ENCODE results near the gene FAM131A. TPM values are rescaled to one million over a fixed set of nuclear protein-coding genes. Genes with fewer than 3 reads are reported as not detected.
A peak's percentile ranks its signal among the peaks of the same experiment; 100 is the strongest.

The FAM131A gene
- total and polyA plus RNA-seq, 9 of the 15 experiments (the other 6 are each of a cell fraction or from before 2014, with no cell fraction given), result 0.48 to 11.1 (median 4.3) TPM

GRCh38 chr3:184360070-184360928 lies 22.9 kb downstream of the FAM131A start (continued):
- TF ChIP-seq, protein P1, sequence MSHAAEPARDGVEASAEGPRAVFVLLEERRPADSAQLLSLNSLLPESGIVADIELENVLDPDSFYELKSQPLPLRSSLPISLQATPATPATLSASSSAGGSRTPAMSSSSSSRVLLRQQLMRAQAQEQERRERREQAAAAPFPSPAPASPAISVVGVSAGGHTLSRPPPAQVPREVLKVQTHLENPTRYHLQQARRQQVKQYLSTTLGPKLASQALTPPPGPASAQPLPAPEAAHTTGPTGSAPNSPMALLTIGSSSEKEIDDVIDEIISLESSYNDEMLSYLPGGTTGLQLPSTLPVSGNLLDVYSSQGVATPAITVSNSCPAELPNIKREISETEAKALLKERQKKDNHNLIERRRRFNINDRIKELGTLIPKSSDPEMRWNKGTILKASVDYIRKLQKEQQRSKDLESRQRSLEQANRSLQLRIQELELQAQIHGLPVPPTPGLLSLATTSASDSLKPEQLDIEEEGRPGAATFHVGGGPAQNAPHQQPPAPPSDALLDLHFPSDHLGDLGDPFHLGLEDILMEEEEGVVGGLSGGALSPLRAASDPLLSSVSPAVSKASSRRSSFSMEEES (CRISPR knock-in tag; IDR thresholded peaks at IDR 0.05), result 0 out of 2 replicates have a peak, but pooled peaks have one; percentile 10
- TF ChIP-seq, protein P2, sequence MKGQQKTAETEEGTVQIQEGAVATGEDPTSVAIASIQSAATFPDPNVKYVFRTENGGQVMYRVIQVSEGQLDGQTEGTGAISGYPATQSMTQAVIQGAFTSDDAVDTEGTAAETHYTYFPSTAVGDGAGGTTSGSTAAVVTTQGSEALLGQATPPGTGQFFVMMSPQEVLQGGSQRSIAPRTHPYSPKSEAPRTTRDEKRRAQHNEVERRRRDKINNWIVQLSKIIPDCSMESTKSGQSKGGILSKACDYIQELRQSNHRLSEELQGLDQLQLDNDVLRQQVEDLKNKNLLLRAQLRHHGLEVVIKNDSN (CRISPR knock-in tag; IDR thresholded peaks at IDR 0.05), result peak; percentile 57; the same call in 1 of the 2 replicates
- TF ChIP-seq EP300 (IDR thresholded peaks at IDR 0.05; ENCODE audit: low read length) (no peak), ZNF146 (CRISPR knock-in tag; IDR thresholded peaks at IDR 0.05; ENCODE audit: unreplicated experiment) (no peak), HEY1 (CRISPR knock-in tag; IDR thresholded peaks at IDR 0.05; ENCODE audit: borderline replicate concordance) (no peak), MYC (IDR thresholded peaks at IDR 0.05; ENCODE audit: low read depth, low read length) (0 out of 2 replicates have a peak, but pooled peaks have one; percentile 21), MYC (CRISPR knock-in tag; IDR thresholded peaks at IDR 0.05; ENCODE audit: borderline replicate concordance, low read depth) (no peak), ELF4 (CRISPR knock-in tag; IDR thresholded peaks at IDR 0.05) (peak; percentile 54; the same call in 1 of the 2 replicates)
